Measurements from ENCODE around the gene BCAT1. TPM values are rescaled to one million over a fixed set of nuclear protein-coding genes. Genes with fewer than 3 reads are reported as not detected.

Gene BCAT1
- total and polyA plus RNA-seq, 2 experiments from 2014 or later, result 60.6 to 72.1 TPM

GRCh38 chr12:24977060-24977459 lies 28.2 kb upstream of the BCAT1 start:
- in situ Hi-C loops (cut with MboI), result no loop called here
- H3K9ac ChIP-seq, result no peak overlapping the region

DNA sequence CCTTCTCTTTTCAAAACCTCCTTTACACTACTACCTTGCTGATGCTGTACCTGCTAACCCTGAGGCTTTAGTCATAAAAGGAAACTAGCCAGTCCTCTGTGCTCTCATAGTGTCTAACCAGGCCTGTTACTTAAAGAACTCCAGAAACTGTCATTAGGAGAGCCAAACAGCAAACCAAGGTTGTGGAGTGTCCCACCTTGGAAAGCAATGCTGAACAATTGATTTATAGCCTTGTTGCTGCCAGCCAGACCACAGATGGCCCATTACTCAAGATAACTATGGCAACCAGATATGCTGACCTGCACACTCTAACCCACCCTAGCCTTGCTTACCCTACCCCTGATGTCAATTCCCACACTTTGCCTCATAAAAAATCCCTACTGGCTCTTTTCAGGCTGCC lies 26.5 kb upstream of the BCAT1 start:
- no peak for DNase-seq
- Histone ChIP-seq H3K27me3 (replicated peaks; ENCODE audit: insufficient read depth) (peaks cover 24% of the 10 kb centered on the region), H3K4me1 (ENCODE audit: insufficient read depth) (no peaks in the 10 kb centered on the region), H3K9me3 (ENCODE audit: low read depth) (no peaks in the 10 kb centered on the region), H3K4me2 (ENCODE audit: unreplicated experiment) (no peak overlapping the region), H3K36me3 (ENCODE audit: low read depth) (no peaks in the 10 kb centered on the region), H3K4me3 (no peak overlapping the region), H4K20me1 (ENCODE audit: insufficient read depth) (no peaks in the 10 kb centered on the region), H3F3A (ENCODE audit: insufficient read depth) (no peaks in the 10 kb centered on the region), H3K27ac (no peak overlapping the region), H3K9me2 (ENCODE audit: insufficient read depth) (no peaks in the 10 kb centered on the region), H2AFZ (no peak overlapping the region), H3K79me2 (ENCODE audit: insufficient read depth) (no peaks in the 10 kb centered on the region), H3K9ac (no peak overlapping the region)
- TF ChIP-seq EZH2phosphoT487 (IDR thresholded peaks at IDR 0.05; ENCODE audit: insufficient read depth, low read depth) (no peak), EZH2 (IDR thresholded peaks at IDR 0.05; ENCODE audit: insufficient read depth, poor library complexity, severe bottlenecking) (no peak)
- in situ Hi-C loops (cut with MboI), result no loop called here

More at GRCh38 chr12:24977060-24977459, 28.2 kb upstream of the BCAT1 start:
- Histone ChIP-seq H3K4me3 (no peak overlapping the region), H3K9me2 (ENCODE audit: insufficient read depth) (no peaks in the 10 kb centered on the region), H4K20me1 (ENCODE audit: insufficient read depth) (no peaks in the 10 kb centered on the region), H3K9me3 (ENCODE audit: low read depth) (no peaks in the 10 kb centered on the region), H3K27ac (no peak overlapping the region), H3K4me1 (ENCODE audit: insufficient read depth) (no peaks in the 10 kb centered on the region), H2AFZ (no peak overlapping the region), H3K27me3 (replicated peaks; ENCODE audit: insufficient read depth) (peaks cover 25% of the 10 kb centered on the region), H3F3A (ENCODE audit: insufficient read depth) (no peaks in the 10 kb centered on the region), H3K4me2 (ENCODE audit: unreplicated experiment) (no peak overlapping the region), H3K79me2 (ENCODE audit: insufficient read depth) (no peaks in the 10 kb centered on the region), H3K36me3 (ENCODE audit: low read depth) (no peaks in the 10 kb centered on the region)
- no peak for TF ChIP-seq EZH2phosphoT487 (IDR thresholded peaks at IDR 0.05; ENCODE audit: insufficient read depth, low read depth)
- no peak for TF ChIP-seq EZH2 (IDR thresholded peaks at IDR 0.05; ENCODE audit: insufficient read depth, poor library complexity, severe bottlenecking)
- 25 to 32% methylated on average over 4 of the region's 4 CpGs for WGBS, 2 experiments (ENCODE audit: low coverage in 1 of 2, low lambda C conversion rate in 2 of 2, missing lambda C conversion rate in 2 of 2)
- DNase-seq, result no peak

- H3K79me2 ChIP-seq (ENCODE audit: insufficient read depth), result no peaks in the 10 kb centered on the region
- H3K36me3 ChIP-seq (ENCODE audit: low read depth), result no peaks in the 10 kb centered on the region
- H3K27me3 ChIP-seq (replicated peaks; ENCODE audit: insufficient read depth), result peaks cover 17% of the 10 kb centered on the region
- no peak overlapping the region for H3K4me3 ChIP-seq
- TF ChIP-seq EZH2phosphoT487 (IDR thresholded peaks at IDR 0.05; ENCODE audit: insufficient read depth, low read depth) (no peak), EZH2 (IDR thresholded peaks at IDR 0.05; ENCODE audit: insufficient read depth, poor library complexity, severe bottlenecking) (no peak)
- 9 to 14% methylated on average over 3 of the region's 3 CpGs for WGBS, 2 experiments (ENCODE audit: low coverage in 1 of 2, low lambda C conversion rate in 2 of 2, missing lambda C conversion rate in 2 of 2)
- H3K9ac ChIP-seq, result no peak overlapping the region
- H3K4me2 ChIP-seq (ENCODE audit: unreplicated experiment), result no peak overlapping the region
- H2AFZ ChIP-seq, result no peak overlapping the region
- H4K20me1 ChIP-seq (ENCODE audit: insufficient read depth), result no peaks in the 10 kb centered on the region
- H3F3A ChIP-seq (ENCODE audit: insufficient read depth), result no peaks in the 10 kb centered on the region
- no peaks in the 10 kb centered on the region for H3K9me2 ChIP-seq (ENCODE audit: insufficient read depth)
- no peaks in the 10 kb centered on the region for H3K4me1 ChIP-seq (ENCODE audit: insufficient read depth)
- no peak for DNase-seq
- in situ Hi-C loops (cut with MboI), result no loop called here
- H3K27ac ChIP-seq, result no peak overlapping the region
- H3K9me3 ChIP-seq (ENCODE audit: low read depth), result no peaks in the 10 kb centered on the region
Observed at GRCh38 chr12:24974216-24974615, 25.3 kb upstream of the BCAT1 start.

DNA sequence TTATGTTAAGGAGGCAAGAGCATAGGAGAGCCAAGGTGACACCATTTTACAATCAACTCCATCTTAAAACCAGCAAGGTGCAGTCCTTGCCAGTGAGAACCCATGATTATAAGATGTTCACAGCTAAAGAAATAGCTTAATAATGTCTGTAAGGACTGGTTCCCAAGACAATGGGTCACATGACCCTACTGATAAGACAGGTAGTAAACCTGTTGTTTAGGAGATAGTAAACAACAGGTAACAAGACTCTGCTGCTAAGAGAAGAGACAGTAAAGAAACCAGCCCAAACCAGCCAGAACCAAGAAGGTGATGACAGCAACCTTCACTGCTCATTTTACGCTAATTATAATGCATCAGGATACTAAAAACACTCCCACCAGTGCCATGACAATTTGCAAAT lies 23.2 kb upstream of the BCAT1 start:
- H3K79me2 ChIP-seq (ENCODE audit: insufficient read depth), result no peaks in the 10 kb centered on the region
- in situ Hi-C loops (cut with MboI), result no loop called here
- peaks cover 6% of the 10 kb centered on the region for H3K27me3 ChIP-seq (replicated peaks; ENCODE audit: insufficient read depth)
- H2AFZ ChIP-seq, result no peak overlapping the region
- no peak overlapping the region for H3K9ac ChIP-seq
- no peaks in the 10 kb centered on the region for H3K4me1 ChIP-seq (ENCODE audit: insufficient read depth)
- H3K4me3 ChIP-seq, result no peak overlapping the region
- no peaks in the 10 kb centered on the region for H4K20me1 ChIP-seq (ENCODE audit: insufficient read depth)
- no peaks in the 10 kb centered on the region for H3K9me2 ChIP-seq (ENCODE audit: insufficient read depth)
- DNase-seq, result no peak
- WGBS, 2 experiments (ENCODE audit: low coverage in 1 of 2, low lambda C conversion rate in 2 of 2, missing lambda C conversion rate in 2 of 2), result 14 to 41% methylated on average over 1 of the region's 1 CpG
- no peaks in the 10 kb centered on the region for H3F3A ChIP-seq (ENCODE audit: insufficient read depth)
- no peak overlapping the region for H3K27ac ChIP-seq
- no peaks in the 10 kb centered on the region for H3K36me3 ChIP-seq (ENCODE audit: low read depth)
- H3K9me3 ChIP-seq (ENCODE audit: low read depth), result no peaks in the 10 kb centered on the region
- no peak overlapping the region for H3K4me2 ChIP-seq (ENCODE audit: unreplicated experiment)
- no peak for TF ChIP-seq EZH2 (IDR thresholded peaks at IDR 0.05; ENCODE audit: insufficient read depth, poor library complexity, severe bottlenecking)

GRCh38 chr12:24970177-24970576 lies 21.3 kb upstream of the BCAT1 start:
- WGBS, 2 experiments (ENCODE audit: low coverage in 1 of 2, low lambda C conversion rate in 2 of 2, missing lambda C conversion rate in 2 of 2), result 35 to 40% methylated on average over 6 of the region's 6 CpGs
- Histone ChIP-seq H3K4me3 (no peak overlapping the region), H3K4me2 (ENCODE audit: unreplicated experiment) (no peak overlapping the region), H3K36me3 (ENCODE audit: low read depth) (no peaks in the 10 kb centered on the region), H3F3A (ENCODE audit: insufficient read depth) (no peaks in the 10 kb centered on the region), H3K27me3 (replicated peaks; ENCODE audit: insufficient read depth) (peaks cover 3% of the 10 kb centered on the region; the same call in 1 of the 2 replicates), H3K9me3 (ENCODE audit: low read depth) (no peaks in the 10 kb centered on the region), H3K4me1 (ENCODE audit: insufficient read depth) (no peaks in the 10 kb centered on the region), H3K79me2 (ENCODE audit: insufficient read depth) (no peaks in the 10 kb centered on the region), H3K27ac (no peak overlapping the region), H4K20me1 (ENCODE audit: insufficient read depth) (no peaks in the 10 kb centered on the region), H3K9me2 (ENCODE audit: insufficient read depth) (no peaks in the 10 kb centered on the region), H2AFZ (no peak overlapping the region), H3K9ac (no peak overlapping the region)
- TF ChIP-seq EZH2phosphoT487 (IDR thresholded peaks at IDR 0.05; ENCODE audit: insufficient read depth, low read depth) (no peak), EZH2 (IDR thresholded peaks at IDR 0.05; ENCODE audit: insufficient read depth, poor library complexity, severe bottlenecking) (no peak)
- in situ Hi-C loops (cut with MboI), result no loop called here
- DNase-seq, result no peak

All from GM23248 (cell line).